HepG2 (cell line): ENCODE results near the gene ZNF541. TPM values are rescaled to one million over a fixed set of nuclear protein-coding genes. Genes with fewer than 3 reads are reported as not detected.

Experiments
- ATAC-seq: fragments of 200-7000 bp; cut with Tn5 transposase; 3 replicates; pipeline ENCODE4 v1.9.1; 2020; ENCODE audit warnings: mild to moderate bottlenecking, moderate library complexity
- BruUV-seq: library from RNA; stranded (reverse); fragments of 400-500 nt; replicated peaks from 2 replicates; lab custom pipeline; 2021; lab: Mats Ljungman, UMichigan
- CTCF ChIA-PET: fragments of 300-600 bp; formaldehyde crosslinking; extraction: SDS; loops from one replicate; lab custom pipeline; 2021; ENCODE audit warnings: low total read pairs, inconsistent platforms, low intra/inter-chr PET ratio; lab: Yijun Ruan, JAX
- POLR2A ChIA-PET: fragments of 350-600 bp; sonication (Branson Sonifier 250); formaldehyde crosslinking; loops from one replicate; lab custom pipeline; 2020; ENCODE audit warnings: antibody characterized with exemption, inconsistent platforms; lab: Yijun Ruan, JAX
- DNase-seq: peaks from one replicate; pipeline ENCODE4 v3.0.0-alpha.2; 2015; ENCODE audit warnings: low spot score
- FAIRE-seq: peaks from 3 replicates; lab custom pipeline; 2011; peaks lifted over from hg19 to GRCh38; lab: Jason Lieb, UNC
- H2AFZ ChIP-seq: one replicate; pipeline ENCODE4 v1.6.1; 2011; ENCODE audit warnings: low read length, inconsistent platforms
- H3K27ac ChIP-seq: fragments of 300-600 bp; 3 replicates; pipeline ENCODE4 v1.8.0; 2011; ENCODE audit warnings: mixed run types, mild to moderate bottlenecking, mixed read lengths, low read length, inconsistent platforms; ENCODE audit not compliant: insufficient read depth; ENCODE audit errors: extremely low read length
- H3K27me3 ChIP-seq, 2 experiments: fragments of 200-600 bp in 1 of 2; 2 replicates in 1 of 2; 3 replicates in 1 of 2; pipeline versions ENCODE4 v1.6.0 to v1.8.0; 2011; ENCODE audit warnings: low read length in 2 of 2, mild to moderate bottlenecking in 2 of 2, moderate library complexity in 2 of 2, inconsistent platforms in 1 of 2; ENCODE audit not compliant: insufficient read depth in 2 of 2, control insufficient read depth in 1 of 2
- H3K36me3 ChIP-seq, 2 experiments: fragments of 200-600 bp in 1 of 2; replicated peaks in 1 of 2; 2 replicates in 1 of 2; 3 replicates in 1 of 2; pipeline versions ENCODE4 v1.5.1 to v1.8.0; 2011; ENCODE audit warnings: low read length in 2 of 2, inconsistent platforms in 1 of 2; ENCODE audit not compliant: insufficient read depth in 2 of 2, control insufficient read depth in 1 of 2
- H3K4me1 ChIP-seq: 2 replicates; pipeline ENCODE4 v1.5.1; 2012; ENCODE audit warnings: low read length, inconsistent platforms; ENCODE audit not compliant: insufficient read depth
- H3K4me2 ChIP-seq: 2 replicates; pipeline ENCODE4 v1.6.0; 2011; ENCODE audit warnings: low read depth, low read length, inconsistent platforms
- H3K4me3 ChIP-seq, 3 experiments: fragments of 200-600 bp in 1 of 3; sonication (generic), shearing (Covaris generic) in 1 of 3; replicated peaks in 1 of 3; 2 replicates each; pipeline ENCODE4 v1.5.1; 2011 to 2016; ENCODE audit warnings: low read length in 3 of 3, inconsistent platforms in 2 of 3, low read depth in 2 of 3, mild to moderate bottlenecking in 2 of 3, control low read depth in 1 of 3, mixed read lengths in 1 of 3; ENCODE audit not compliant: insufficient read depth in 1 of 3
- H3K79me2 ChIP-seq: one replicate; pipeline ENCODE4 v1.6.1; 2011; ENCODE audit warnings: low read length, inconsistent platforms; ENCODE audit not compliant: insufficient read depth
- H3K9ac ChIP-seq: 2 replicates; pipeline ENCODE4 v1.6.0; 2011; ENCODE audit warnings: mild to moderate bottlenecking, low read depth, low read length, inconsistent platforms; ENCODE audit not compliant: insufficient read depth
- H3K9me3 ChIP-seq: 2 replicates; pipeline ENCODE4 v1.5.1; 2012; ENCODE audit warnings: mild to moderate bottlenecking, low read length
- H4K20me1 ChIP-seq: 2 replicates; pipeline ENCODE4 v1.6.0; 2011; ENCODE audit warnings: inconsistent platforms, mild to moderate bottlenecking, low read length, moderate library complexity; ENCODE audit not compliant: insufficient read depth
- FOXJ3 ChIP-seq: sonication (generic); formaldehyde crosslinking; IDR thresholded peaks from 2 replicates; pipeline ENCODE4 v1.4.0; 2020; ENCODE audit warnings: missing genetic modification reagents, mild to moderate bottlenecking, borderline replicate concordance
- IKZF1 ChIP-seq: fragments of 450-650 bp; IDR thresholded peaks from 2 replicates; pipeline ENCODE4 v1.7.1; 2016
- KLF15 ChIP-seq: sonication (generic); formaldehyde crosslinking; IDR thresholded peaks from 2 replicates; pipeline ENCODE4 v1.8.1; 2023; ENCODE audit warnings: borderline replicate concordance, mild to moderate bottlenecking, inconsistent platforms, missing genetic modification reagents, mixed read lengths
- MYPOP ChIP-seq: sonication (generic); formaldehyde crosslinking; IDR thresholded peaks from 2 replicates; pipeline ENCODE4 v1.8.1; 2023; ENCODE audit warnings: mild to moderate bottlenecking, moderate library complexity, missing genetic modification reagents
- NCOA5 ChIP-seq: sonication (generic); formaldehyde crosslinking; IDR thresholded peaks from 2 replicates; pipeline ENCODE4 v1.4.0; 2020; ENCODE audit warnings: missing genetic modification reagents
- POLR2AphosphoS2 ChIP-seq: IDR thresholded peaks from 2 replicates; pipeline ENCODE4 v1.6.1; 2011; ENCODE audit warnings: low read depth, low read length, improper control_type of control experiment
- SNAI1 ChIP-seq: sonication (generic); formaldehyde crosslinking; IDR thresholded peaks from 2 replicates; pipeline ENCODE4 v1.5.0; 2020; ENCODE audit warnings: mild to moderate bottlenecking, missing genetic modification reagents, borderline replicate concordance
- SP140L ChIP-seq: sonication (generic); formaldehyde crosslinking; IDR thresholded peaks from 2 replicates; pipeline ENCODE4 v1.4.0; 2020; ENCODE audit warnings: missing genetic modification reagents, borderline replicate concordance
- THAP11 ChIP-seq: IDR thresholded peaks from 2 replicates; pipeline ENCODE4 v1.6.1; 2016; ENCODE audit warnings: missing biosample characterization, missing genetic modification reagents
- ZNF343 ChIP-seq: sonication (generic); formaldehyde crosslinking; IDR thresholded peaks from 2 replicates; pipeline ENCODE4 v1.4.0; 2020; ENCODE audit warnings: mild to moderate bottlenecking, missing genetic modification reagents
- ZNF530 ChIP-seq: sonication (generic); formaldehyde crosslinking; IDR thresholded peaks from 2 replicates; pipeline ENCODE4 v1.5.0; 2020; ENCODE audit warnings: low read depth, mild to moderate bottlenecking, missing genetic modification reagents
- ZNF549 ChIP-seq: sonication (generic); formaldehyde crosslinking; IDR thresholded peaks from 2 replicates; pipeline ENCODE4 v1.5.0; 2020; ENCODE audit warnings: missing genetic modification reagents
- ZNF773 ChIP-seq: sonication (generic); formaldehyde crosslinking; IDR thresholded peaks from 2 replicates; pipeline ENCODE4 v1.4.0; 2020; ENCODE audit warnings: missing genetic modification reagents, borderline replicate concordance
- ZNF777 ChIP-seq: sonication (generic); formaldehyde crosslinking; IDR thresholded peaks from 2 replicates; pipeline ENCODE4 v1.4.0; 2020; ENCODE audit warnings: missing genetic modification reagents
- WGBS: methylation state at CpG from one replicate; pipeline ENCODE4 v1.1.6; 2017; ENCODE audit warnings: low lambda C conversion rate; 5-methylcytosine and 5-hydroxymethylcytosine counted together
- in situ Hi-C: cut with HindIII; loops from 2 replicates; pipeline ENCODE4 v1.10.0; 2017; ENCODE audit warnings: low pct_unique_long_range_greater_than_20kb; ENCODE audit not compliant: extremely low pct_ligation_motif_present
- intact Hi-C: fragments of 100-400 bp; cut with micrococcal nuclease; formaldehyde crosslinking; loops from one replicate; pipeline ENCODE4 v1.10.0; 2022; ENCODE audit not compliant: unreplicated experiment
- polyA plus RNA-seq, 8 experiments: library from polyadenylated mRNA; depleted of rRNA in 3 of 8; stranded (reverse) in 7 of 8; unstranded in 1 of 8; fragments of >200 nt; fragmentation: Illumina TruSeq in 4 of 8; extraction: Trizol in 4 of 8; gene quantifications; 2 replicates each; pipeline versions ENCODE4 v1.2.1 to v1.2.3, GENCODE V29; 2011 to 2016; ENCODE audit warnings: low read depth in 4 of 8, missing spikeins in 1 of 8, mixed read lengths in 1 of 8; ENCODE audit not compliant: insufficient read depth in 1 of 8
- total RNA-seq, 5 experiments: library from RNA; depleted of rRNA; stranded (reverse); fragments of >200 nt; fragmentation: Illumina TruSeq; extraction: Trizol; gene quantifications; 2 replicates each; pipeline ENCODE4 v1.2.3, GENCODE V29; 2016; ENCODE audit warnings: low read depth in 1 of 5

ZNF541 gene
- total and polyA plus RNA-seq, 2 of the 13 experiments (the other 11 are each of a cell fraction or from before 2014, with no cell fraction given) = 0.03 to 0.04 TPM

GRCh38 chr19:47550129-47550528 is 22.8 kb downstream of the ZNF541 start:
- Histone ChIP-seq H3K27me3 (peaks cover 0 to 4% of the 10 kb centered on the region in 2 experiments; a peak in 2 of 5 replicates), H4K20me1 (no peaks in the 10 kb centered on the region), H3K27ac (no peak overlapping the region), H3K4me3 (no peak overlapping the region), H3K9ac (no peak overlapping the region), H3K4me2 (no peak overlapping the region), H3K79me2 (no peaks in the 10 kb centered on the region), H2AFZ (no peak overlapping the region), H3K9me3 (no peaks in the 10 kb centered on the region), H3K36me3 (no peaks in the 10 kb centered on the region), H3K4me1 (peaks cover 8% of the 10 kb centered on the region)
- in situ Hi-C loops (no loop called here), intact Hi-C loops (no loop called here)
- DNase-seq (no peak), ATAC-seq (no peak), FAIRE-seq (no peak)
- 58% methylated on average over 4 of the region's 4 CpGs for WGBS
- no TSS peak for BruUV-seq
- CTCF ChIA-PET = no interaction called here
- TF ChIP-seq ZNF549 (CRISPR knock-in tag) (no peak), ZNF530 (no peak), KLF15 (no peak), SNAI1 (CRISPR knock-in tag) (no peak), NCOA5 (CRISPR knock-in tag) (no peak), ZNF773 (CRISPR knock-in tag) (no peak), FOXJ3 (CRISPR knock-in tag) (no peak), THAP11 (CRISPR knock-in tag) (no peak), POLR2AphosphoS2 (no peak), ZNF777 (CRISPR knock-in tag) (no peak), SP140L (CRISPR knock-in tag) (no peak), MYPOP (CRISPR knock-in tag) (no peak), ZNF343 (CRISPR knock-in tag) (no peak), IKZF1 (no peak)
- POLR2A ChIA-PET = no interaction called here
